ENCODE data around the gene TACC3.

Gene TACC3

DNA sequence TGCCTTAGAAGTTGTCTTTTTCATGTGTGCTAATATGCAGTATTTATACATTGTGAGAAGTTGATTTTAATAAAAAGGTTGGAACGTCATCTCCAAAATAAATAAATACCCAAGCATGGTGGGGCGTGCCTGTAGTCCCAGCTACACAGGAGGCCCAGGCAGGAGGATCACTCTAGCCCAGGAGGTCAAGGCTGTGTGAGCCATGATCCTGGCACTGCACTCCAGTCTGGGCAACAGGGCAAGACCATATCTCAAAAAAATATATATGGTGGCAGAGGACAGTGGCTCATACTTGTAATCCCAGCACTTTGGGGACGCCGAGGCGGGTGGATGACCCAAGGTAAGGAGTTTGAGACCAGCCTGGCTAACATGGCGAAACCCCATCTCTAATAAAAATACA is 15.6 kb upstream of the TACC3 start:
- DNase-seq, result no peak

DNA sequence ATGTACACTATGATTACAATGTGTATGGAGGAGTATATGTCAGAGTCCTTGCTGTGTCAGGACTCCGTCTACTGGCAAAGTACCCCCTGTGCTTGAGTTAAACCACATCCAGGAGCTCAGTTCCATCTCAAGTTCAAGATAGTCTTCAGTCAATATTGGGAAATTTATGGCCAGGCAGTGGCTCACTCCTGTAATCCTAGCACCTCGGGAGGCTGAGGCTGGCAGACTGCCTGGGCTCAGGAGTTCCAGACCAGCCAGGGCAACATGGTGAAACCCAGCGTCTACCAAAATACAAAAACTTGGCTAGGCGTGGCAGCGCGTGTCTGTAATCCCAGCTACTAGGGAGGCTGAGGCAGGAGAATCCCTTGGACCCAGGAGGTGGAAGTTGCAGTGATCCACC is 15.0 kb upstream of the TACC3 start:
- DNase-seq, result no peak

DNA sequence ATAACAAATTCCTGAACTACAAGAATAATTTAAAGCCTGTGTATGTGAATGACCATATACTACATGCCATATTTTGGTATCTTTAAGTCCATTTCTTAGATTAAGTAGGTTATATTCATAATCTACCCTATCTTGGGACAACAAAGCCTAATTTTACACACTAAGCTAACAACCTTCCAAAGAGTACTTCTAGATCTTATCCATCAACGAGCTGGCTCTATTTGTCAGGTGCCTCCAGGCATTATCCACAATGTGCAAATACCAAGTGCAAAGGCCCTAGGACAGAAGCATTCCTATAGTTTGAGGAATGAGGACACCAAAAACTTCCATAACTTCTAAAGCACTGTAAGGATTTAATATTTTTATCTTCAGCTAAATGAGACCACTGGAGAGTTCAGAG is 12.7 kb upstream of the TACC3 start:
- no peak for DNase-seq

DNA sequence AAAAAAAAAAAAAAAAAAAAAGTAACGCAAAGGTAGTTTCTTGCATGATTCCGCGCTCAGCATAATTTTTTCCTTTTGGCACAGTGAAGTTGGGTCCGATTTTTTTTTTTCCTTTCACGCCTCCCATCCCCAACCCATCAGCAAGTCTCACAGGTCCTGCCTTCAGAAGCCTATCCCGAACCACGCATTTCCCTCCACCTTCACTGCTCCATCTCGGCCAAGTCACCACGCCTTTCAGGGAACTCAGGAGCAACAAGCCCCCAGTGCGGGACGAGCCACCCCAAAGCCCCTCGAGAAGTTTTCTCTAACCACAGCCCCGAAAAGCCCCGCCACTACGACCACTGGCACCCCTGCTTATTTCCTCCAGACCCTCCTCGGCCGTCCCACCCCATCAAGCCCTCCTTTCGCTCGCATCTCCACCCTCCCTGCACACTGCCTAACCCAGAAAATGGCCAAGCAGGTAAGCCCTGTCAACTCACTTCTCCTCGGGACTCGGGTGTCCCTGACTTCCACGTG is 10.2 kb upstream of the TACC3 start:
- no peak for DNase-seq

DNA sequence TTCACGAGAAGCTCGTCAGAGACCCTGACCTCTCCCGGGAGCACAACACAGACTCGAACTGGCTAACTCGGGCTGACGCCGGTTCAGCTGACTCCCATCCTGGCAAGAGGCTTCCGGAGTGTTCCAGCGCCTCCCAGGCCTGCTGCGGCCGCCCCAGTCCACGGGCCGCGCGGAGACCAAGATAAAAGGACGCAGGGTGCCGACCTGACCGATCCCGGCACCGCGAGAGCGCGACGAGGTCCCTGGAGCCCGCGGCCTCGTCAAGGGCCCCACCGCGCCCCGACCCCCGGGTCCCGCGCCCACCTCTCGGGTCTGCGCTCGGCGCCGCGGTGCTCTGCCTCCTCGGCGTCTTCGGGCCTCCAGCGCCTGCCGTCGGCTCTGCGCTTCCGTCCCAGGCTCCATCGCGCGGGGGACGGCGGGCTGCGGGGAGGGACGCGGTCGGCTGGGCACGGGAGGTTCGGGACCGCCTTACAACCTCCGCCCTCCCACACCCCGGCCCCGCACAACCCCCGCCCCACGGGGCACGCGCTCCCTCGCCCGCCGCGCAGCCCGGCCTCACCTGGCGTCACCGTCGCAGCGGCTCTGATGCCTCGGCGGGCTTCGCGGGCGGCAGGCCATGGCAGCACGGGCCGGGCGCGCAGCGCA is 9.6 kb upstream of the TACC3 start:
- DNase-seq, result no peak

DNA sequence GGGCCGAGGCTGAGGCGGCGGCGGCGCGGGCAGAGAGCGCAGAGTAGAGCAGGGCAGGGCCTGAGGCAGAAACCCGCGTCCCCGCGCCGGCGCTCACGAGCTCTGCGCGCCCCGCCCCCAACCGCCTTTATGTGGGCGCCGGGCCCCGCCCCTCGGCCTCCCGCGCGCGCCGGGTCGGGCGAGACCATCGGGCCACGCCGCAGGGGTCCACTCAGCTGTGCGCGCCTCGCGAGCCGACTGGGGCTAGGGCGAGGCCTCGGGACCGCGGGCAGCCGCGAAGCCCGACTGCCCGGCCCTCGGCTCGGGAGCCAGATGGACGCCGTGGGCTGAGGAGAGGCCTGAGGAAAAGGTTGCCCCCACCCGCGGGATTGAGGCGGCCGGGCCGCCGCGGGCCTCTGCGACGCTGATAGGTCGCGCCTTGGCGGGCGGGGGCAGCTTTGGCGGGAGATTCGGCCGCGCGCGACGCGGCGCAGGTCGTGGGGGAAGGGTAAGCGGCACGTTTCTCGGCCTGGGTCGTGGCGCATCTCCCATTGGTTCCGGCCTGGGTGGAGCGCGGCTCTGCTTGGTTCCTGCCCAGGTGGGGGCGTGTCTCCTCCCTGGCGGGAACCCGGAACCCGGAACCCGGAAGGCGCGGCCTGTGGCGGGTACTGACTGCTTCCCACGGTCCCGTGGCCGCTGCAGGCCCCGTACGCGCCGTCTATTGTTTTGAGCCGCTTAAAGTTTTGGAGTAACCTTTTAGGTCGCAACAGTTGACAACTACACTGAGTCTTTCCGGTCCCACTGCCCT is 8.9 kb upstream of the TACC3 start, which contains the start of gene SLBP:
Gene SLBP (minus strand): TSS at position 104 of the 787 bp plus-strand sequence. CDS start 131 bp downstream, outside the sequence.
- peak; percentile 97 for DNase-seq

DNA sequence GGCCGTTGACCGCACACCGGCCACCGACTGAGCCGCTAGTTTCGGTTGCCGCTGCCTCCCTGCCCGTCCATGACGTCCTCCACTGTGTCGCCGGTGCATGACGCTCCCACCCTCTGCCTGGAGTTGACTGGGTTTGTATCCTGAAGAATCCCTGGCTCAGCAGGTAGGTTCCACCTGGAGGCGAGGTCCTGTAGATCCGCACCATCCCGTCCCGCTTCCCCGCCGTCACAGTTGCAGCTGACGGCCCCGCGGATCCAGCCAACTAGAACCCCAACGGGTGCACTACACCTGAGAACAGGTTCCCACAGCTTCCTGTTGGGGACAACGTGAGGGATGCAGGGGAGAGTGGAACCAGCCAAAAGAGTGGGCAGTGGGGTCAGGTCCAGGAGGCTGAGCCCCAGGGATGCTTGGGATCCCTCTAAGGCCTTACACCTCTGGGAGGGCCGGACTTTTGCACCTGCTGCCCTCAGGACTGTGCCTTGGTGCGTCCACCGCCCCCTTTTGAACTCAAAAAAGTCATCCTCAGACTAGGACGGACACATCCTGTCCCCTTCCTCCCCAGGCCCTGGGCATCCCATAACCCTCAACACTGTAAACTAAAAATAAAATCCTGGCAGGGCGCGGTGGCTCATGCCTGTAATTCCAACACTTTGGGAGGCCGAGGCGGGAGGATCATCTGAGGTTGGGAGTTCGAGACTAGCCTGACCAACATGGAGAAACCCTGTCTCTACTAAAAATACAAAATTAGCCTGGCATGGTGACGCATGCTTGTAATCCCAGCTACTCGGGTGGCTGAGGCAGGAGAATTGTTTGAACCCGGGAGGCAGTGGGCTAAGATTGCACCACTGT is 8.1 kb upstream of the TACC3 start:
- DNase-seq, result no peak

DNA sequence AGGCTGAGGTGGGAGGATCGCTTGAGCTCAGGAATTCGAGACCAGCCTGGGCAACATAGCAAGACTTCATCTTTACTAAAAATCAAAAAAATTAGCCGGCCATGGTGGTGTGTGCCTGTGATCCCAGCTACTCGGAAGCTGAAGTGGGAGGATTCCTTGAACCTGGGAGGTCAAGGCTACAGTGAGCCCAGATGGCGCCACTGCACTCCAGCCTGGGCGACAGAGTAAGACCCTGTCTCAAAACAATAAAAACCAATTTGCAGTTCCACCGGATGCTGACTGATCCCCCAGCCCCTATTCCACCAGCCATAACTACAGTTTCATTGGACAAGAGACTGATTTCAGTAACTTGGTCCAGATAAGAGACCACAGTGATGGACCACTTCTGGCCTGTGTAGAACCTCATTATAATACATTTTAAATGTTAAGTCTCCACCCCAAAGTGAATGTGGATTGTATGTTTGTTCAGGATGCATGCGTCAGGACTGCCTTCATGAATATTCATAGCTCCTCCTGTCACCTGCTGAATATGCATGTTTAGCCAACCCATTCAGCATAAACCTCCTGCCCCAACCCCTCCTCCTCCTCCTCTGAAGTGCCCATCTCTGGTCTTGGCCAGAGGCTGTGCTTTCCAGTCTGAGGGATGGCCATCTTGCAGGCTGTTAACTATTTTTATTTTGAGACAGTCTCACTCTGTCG is 6.9 kb upstream of the TACC3 start:
- DNase-seq, result no peak

DNA sequence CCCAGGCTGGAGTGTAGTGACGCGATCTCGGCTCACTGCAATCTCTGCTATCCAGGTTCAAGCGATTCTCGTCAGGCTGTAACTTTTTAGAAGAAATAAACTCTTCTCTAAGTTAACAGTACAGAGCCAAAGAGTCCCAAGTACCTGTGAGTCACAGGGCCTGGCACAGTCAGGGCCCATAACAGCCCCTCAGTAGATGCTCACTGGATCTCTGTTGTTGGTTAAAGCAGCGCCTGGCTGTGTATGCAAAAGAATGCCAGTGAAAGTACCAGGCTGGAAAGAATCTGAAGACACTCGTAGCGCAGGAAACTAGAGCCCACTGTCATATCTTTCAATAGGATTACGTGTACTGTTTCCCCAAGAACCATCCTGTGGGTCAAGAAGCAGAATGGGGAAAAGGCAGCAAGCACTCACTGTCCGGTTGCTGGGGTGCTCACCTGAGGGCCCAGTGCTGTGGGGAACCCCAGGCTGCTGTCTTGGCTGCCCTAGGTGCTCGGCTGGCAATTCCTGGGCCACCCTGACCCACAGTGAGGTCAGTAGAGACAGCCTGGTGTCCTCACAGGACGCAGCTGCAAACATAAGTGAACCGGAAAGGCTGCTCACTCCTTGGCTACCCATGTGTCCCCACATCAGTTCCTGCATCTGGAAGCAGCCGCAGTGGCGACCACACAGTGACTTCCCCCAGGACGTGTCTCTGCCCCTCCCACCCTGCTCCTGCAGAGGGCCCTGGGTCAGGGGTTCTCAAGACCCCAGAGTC is 6.1 kb upstream of the TACC3 start:
- no peak for DNase-seq

DNA sequence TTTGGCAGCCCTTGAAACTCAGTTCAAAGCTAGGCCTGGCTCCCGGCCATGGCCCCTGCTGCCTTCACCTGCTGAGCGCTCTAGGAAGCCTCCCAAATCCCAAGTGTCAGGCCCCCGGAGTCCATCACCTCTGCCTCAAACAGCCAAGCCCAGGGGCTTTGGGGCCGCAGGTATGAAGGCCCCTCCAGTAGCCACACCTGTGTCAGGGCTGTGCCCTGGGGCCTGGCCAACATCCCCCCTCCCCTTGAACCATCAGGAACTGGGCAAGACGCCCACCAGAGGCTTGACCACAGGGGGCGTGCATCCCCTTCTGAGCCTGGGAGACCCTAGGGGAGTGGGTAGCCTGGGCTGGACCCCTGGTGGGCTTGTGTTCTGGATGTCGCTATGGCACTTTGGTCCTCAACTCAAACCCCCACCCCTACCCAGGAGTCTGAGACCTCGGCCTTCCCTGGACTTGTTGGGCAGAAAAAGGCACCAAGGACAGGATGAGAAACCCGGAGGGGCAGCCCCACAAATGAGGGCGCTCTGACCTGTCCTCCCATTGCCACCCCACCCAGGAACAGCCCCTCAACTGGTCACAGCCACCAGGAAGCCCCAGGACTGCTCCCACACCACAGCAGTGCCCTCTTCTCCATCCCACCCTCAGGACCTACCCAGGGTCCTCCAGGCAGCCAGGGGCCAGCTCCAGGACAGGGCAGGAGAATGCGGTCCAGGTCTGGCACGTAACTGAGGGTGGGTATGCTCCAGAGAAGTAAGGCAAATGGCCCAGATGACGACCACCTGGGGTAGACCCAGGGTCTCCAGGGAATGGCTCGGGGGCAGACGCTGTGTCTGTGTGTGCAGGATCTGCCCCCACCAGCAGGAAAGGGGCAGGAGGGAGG is 5.0 kb upstream of the TACC3 start:
- DNase-seq, result no peak

DNA sequence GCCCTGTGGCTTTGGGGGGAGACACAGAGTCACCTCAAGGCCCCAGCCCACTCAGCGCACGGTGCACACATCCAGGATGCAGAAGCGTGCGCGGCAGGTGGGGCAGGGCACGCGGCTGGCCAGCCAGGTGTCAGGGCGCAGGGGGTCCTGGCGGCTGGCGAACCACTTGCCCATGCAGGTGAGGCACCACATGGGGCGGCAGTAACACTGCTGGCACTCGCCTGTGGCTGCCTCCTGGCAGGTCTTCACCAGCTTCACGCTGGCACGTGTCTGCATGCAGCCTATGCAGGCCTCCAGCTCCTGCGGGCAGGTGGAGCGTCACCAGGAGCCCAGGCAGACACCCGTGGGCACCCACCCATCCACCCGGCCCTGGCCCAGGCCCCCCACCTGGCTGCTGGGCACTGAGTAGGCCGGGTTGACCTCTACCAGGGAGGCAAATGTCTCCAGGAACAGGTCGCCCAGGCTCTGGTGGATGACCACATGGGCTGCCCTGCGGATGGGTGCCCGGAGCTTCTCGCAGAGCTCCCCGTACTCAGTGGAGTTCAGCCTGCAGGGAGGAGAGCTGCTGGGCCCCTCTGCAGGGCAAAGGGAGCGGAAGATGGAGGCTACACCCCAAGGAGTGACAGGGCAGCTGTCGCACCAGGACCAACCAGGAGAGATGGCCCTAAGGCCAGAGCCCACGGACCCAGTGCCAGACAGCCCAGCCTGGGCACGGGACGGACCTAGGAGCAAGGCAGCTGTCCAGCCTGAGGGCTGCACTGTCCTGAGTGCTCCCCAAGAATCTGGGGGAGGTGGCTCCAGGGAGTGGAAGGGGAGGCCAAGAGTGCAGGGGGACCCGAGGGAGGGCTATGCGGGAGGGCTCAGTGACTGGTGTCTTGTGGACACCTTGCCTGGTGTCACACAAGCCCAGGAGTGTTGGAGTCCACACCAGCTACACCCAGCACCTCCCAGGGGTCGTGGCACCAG is 3.9 kb upstream of the TACC3 start:
- no peak for DNase-seq

DNA sequence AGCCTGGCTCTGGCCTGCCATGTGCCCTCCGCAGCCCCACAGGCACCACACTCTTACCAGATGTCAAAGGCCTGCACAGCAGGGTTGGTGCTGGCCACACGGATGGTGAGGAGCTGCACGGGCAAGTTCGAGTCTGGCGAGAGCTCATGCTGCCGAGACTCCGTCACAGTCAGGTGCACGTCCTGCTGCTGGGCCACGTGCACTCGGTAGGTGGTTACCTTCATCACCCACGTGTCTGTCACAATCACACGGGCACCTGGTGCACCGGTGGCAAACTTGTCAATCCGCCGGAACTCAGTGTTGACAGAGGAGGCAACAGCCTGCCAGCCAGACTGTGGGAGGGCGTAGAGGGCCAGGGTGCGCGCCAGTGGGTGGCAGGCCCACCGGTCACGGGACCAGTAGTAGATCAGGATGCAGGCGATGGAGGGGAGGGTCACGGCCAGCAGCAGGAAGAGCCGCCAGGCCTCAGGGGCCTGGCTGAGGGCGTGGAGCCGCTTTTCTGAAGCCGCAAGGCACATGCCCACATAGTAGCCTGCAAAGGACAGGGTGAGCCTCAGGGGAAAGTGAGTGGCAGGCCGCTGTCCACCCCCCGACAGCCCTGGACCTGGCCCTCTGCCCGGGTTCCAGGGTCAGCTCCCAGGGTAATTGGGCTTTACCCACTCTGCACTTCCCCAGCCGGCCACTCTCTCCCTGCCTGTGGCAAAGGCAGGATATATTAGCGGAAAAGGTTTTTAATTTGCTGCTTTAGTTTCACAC is 3.0 kb upstream of the TACC3 start:
- no peak for DNase-seq

DNA sequence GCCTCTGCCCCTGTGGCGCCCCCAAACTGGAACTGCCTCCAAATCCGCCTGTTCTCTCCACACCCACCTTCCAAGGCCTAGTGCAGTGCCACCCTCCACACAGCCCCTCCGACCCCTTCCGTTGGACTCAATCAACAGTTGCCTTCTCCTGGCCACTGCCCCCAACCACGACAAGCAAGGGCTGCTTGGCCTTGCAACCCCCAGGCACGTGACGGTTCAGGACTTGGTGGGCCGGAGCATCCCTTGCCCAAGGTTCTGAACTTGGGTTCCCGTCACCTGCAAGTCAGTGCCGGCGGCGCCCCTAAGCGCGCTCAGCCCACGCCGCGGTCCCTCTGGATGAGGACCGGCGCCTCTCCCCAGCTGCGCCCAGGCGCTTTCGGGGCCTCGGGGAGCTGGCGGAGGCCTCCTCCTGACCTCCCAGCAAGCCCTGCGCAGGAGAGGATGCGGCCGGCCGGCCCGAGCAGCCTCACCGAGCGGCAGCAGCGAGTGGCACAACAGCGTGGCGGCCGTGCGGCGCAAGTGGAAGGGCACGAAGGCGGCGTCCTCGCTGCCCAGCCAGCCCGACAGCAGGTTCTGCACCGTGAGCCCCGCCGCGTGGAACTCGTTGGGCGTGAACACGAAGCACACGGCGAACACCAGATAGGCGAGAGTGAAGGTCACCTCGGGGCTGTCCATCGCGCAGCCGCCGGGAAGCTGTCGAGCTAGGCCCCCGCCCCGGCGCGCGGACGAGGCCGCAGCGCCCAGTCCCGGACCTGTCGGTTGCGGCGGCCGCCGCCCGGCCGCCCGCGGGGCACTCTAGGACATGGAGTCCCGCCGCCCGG is 948 bp upstream of the TACC3 start:
- peak; percentile 32 for DNase-seq

DNA sequence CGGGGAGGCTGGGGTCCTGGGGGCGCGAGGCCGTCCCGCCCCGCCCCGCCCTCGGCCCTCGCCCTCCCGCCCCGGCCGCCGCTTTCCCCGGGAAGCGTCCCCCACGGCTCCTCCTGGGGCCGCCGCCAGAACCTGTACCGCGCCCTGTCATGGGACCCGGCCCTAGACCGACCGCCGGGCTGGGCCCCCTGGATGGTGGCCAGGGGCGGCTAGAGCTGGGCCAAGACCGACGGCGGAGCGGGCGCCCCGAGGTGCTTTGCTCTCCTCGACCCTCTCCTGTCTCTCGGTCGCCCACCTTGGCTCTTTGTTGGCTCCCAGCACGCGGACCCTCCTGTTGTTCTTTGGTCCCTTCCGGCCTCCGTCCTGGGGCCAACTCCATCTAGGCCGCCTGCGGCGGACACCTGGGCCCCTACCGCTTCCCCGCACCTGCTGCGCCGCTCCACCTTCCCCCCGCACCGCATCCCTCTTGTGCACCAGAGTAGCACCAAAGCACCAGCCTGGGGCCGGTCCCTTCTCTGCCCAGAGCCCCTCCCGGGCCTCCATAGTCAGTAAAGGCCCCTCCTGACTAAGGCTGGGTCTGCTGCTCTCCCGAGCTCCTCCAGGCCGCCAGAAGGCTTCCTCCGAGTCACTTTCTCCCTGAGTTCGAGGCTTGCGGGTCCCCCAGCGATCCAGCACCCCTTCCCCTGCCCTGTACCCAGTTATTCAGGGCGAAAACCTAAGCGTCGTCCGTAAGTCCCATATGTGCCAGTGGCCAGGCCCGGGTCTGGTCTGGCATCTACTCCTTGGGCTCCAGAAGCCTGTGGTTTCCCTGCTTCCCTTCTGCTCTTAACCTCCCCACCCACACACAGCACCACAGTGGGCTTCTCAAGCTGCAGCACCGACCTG is 587 bp downstream of the TACC3 start:
- no peak for DNase-seq

DNA sequence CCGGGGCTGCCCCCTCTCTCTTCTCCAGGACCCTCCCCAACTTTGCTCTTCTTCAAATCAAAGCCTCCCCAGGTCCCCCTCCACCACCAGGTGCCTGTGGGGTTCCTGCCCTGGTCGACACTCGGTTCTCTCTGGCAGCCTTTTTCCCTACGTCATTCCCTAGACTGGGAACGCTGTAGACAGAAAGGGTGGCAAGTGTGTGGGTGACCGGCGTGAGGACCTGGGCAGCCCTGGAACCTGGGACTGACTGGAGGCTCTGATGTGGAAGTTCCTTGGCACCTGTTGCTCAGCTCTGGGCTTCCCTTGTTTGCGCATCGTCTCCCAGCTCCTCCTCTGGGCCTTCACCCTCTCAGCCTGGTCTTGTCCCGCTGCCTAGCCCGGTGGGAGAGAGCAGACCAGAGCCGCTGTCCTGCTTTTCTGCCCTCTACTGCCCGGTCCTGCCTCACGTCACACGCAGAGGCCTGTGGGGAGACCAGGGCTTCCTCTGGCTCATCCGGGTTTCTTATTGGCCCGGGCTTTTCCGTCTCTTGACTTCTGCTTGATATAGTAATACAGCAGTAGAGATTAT is 1.3 kb downstream of the TACC3 start:
- DNase-seq, result no peak

DNA sequence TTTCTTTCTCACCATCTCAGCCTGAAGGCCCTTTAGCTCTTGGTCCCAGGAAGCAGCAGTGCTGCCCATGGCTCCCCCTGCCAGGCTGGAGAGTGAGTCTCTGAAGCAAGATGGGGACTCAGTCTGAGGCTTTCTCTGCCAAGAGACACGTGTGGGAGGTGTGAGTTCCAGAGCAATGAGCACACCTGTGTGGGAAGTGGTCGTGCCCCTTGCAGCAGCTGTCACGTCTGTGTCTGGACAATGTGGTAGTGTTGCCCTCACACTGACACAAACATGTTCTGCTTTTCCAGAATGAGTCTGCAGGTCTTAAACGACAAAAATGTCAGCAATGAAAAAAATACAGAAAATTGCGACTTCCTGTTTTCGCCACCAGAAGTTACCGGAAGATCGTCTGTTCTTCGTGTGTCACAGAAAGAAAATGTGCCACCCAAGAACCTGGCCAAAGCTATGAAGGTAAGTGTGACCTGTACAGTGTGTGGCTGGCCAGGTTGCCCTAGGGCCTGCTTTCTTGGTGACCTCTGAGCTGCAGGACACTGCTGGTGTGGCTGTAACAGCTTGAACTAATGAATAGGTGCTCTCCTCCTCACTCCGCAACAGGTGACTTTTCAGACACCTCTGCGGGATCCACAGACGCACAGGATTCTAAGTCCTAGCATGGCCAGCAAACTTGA is 1.9 kb downstream of the TACC3 start:
- DNase-seq, result peak; percentile 26

Data from T-helper 9 cell (primary cell).